GM08714 (cell line): Measurements from ENCODE around the gene PLRG1.

Experiments used
- H3K4me3 ChIP-seq: fragments of 200-500 bp; sonication (Bioruptor generic); 2 replicates; pipeline ENCODE4 v1.5.1; 2014; ENCODE audit warnings: mild to moderate bottlenecking, low read length, inconsistent platforms
- ZNF274 ChIP-seq: IDR thresholded peaks from 2 replicates; pipeline ENCODE4 v1.6.1; 2012; ENCODE audit warnings: mild to moderate bottlenecking, low read depth, low read length

Gene PLRG1

GRCh38 chr4:154560419-154560801 is 10.2 kb upstream of the PLRG1 start:
- no peak for TF ChIP-seq ZNF274

DNA sequence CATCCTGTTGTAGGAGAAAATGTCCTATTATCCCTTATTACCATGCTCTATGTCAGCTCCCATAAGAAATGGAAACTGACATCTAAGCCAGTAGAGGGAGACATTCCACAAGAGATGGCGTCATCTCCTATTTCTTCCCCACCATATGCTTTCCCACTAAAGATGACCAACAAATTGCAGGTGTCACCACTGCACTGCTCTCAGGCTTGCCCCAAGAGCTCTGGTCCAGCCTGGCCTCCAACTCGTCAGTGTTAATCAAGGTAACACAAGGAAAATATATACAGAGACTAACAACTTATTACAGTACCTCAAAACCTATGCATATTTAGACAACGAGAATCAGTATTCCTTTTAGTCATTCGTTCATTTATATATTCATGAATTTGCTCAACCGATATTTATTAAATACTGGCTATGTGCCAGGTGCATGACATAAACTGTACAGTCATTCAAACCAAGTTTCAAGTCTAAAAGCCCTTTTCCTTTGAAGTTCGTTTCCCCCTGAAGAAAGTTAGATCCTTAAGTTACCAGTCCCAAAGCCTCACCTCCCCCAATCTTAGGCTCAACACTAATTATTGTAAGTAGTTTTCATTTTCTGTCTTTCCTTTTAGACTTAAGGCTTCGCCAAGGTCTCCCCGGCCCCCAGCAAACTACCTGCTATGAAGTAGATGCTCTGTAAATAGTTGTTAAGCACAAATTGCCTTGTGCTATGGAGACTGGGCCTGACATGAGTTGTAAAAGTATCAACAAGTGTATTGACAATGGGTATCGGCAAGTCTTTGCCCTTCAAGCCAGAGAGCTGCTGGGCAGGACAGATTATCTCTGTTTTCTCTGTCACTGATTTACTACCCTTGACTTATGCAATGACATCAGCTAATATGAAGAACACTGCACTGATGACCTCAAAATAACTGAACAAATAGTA is 9.6 kb upstream of the PLRG1 start:
- TF ChIP-seq ZNF274: no peak
- H3K4me3 ChIP-seq: no peak overlapping the region

More at GRCh38 chr4:154560419-154560801, 10.2 kb upstream of the PLRG1 start:
- no peak overlapping the region for H3K4me3 ChIP-seq

GRCh38 chr4:154559141-154559493 is 8.9 kb upstream of the PLRG1 start:
- H3K4me3 ChIP-seq: no peak overlapping the region
- no peak for TF ChIP-seq ZNF274

GRCh38 chr4:154551872-154552686 is 1.9 kb upstream of the PLRG1 start:
- no peak overlapping the region for H3K4me3 ChIP-seq

GRCh38 chr4:154545689-154546088 is 4.5 kb downstream of the PLRG1 start:
- no peak overlapping the region for H3K4me3 ChIP-seq
- TF ChIP-seq ZNF274: no peak

More at GRCh38 chr4:154551872-154552686, 1.9 kb upstream of the PLRG1 start:
- TF ChIP-seq ZNF274: no peak

GRCh38 chr4:154542271-154542879 is 7.8 kb downstream of the PLRG1 start:
- no peak for TF ChIP-seq ZNF274

GRCh38 chr4:154534296-154534695 is 15.9 kb downstream of the PLRG1 start:
- no peak for TF ChIP-seq ZNF274
- H3K4me3 ChIP-seq: no peak overlapping the region

More at GRCh38 chr4:154542271-154542879, 7.8 kb downstream of the PLRG1 start:
- no peak overlapping the region for H3K4me3 ChIP-seq

DNA sequence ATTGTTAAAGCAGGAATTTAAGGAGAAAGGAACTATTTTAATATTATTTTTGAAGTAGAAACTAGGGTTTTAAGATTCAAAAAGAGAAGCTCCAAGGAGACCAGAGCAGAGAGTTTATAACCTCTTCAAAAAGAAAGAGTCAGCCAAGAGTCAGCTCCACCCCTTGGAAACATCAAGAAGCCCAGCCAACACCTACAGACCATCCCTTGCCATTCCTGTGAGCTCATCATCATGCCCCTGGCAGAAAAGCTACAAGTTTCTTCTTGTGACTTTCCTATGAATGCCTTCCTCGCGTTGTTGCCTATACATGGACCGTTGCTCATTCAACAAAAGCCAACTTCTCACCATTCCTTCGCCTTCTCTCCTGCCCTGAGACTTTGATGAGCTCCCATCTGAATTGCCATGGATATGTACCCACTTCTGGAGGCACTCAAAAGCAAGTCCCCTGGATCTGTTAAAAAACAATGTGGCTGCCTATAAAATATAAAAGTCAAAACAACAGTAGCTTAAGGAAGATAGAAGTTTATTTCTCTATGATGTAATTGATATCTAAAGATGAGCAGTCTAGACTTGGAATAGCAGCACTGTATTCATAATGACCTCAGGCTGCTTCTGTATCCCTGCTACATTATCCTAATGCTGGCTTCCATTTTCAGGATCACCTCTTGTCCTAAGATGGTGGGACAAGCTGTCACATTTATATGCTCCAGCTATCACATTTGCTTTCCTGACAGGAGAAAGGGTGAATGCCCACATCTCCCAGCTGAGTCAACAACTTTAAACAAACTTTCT is 20.3 kb downstream of the PLRG1 start:
- TF ChIP-seq ZNF274: no peak
- no peak overlapping the region for H3K4me3 ChIP-seq

- no peak overlapping the region for H3K4me3 ChIP-seq
- no peak for TF ChIP-seq ZNF274
Measured at GRCh38 chr4:154528869-154529268, 21.3 kb downstream of the PLRG1 start.

DNA sequence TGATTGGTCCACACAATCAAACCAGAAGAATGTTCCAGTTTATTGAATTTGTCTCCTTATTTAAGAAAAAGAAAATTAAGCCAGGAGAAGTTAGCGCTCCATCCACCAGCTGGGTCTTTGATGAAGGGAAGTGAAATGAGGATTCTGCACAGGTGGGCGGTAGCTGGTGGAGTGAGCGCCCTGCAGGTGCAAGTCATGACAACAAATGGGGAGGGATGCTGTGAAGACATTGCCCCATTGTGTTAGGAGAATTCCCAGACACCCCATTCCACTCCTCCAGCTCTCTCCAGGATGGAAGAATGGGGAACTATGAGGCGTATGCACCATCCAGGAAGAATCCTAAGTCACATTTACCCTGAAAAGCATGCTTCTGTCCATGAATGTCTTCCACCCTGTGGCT is 22.9 kb downstream of the PLRG1 start:
- no peak for TF ChIP-seq ZNF274
- H3K4me3 ChIP-seq: no peak overlapping the region

GRCh38 chr4:154526151-154526550 is 24.0 kb downstream of the PLRG1 start:
- TF ChIP-seq ZNF274: no peak
- H3K4me3 ChIP-seq: no peak overlapping the region

DNA sequence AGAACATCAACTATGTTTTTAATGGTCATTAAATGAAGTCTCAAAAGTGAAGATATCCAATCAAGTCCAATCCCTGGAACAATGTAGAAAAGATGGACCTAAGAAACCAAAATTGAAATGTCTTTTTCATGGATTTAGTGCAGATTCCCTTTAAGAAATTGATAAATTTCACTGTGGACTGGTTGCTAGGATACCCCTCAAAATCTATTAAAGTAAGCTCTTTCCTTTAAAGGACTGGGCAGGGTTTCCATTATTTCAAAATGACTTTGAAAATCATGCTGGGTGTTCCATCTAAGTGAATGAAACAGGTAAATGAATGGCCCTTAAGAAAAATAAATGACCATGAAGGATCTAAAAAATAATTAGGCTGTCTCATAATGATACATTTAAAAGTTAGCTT is 28.6 kb downstream of the PLRG1 start:
- no peak for TF ChIP-seq ZNF274
- H3K4me3 ChIP-seq: no peak overlapping the region

- TF ChIP-seq ZNF274: no peak
Measured at GRCh38 chr4:154519214-154519613, 31.0 kb downstream of the PLRG1 start.

DNA sequence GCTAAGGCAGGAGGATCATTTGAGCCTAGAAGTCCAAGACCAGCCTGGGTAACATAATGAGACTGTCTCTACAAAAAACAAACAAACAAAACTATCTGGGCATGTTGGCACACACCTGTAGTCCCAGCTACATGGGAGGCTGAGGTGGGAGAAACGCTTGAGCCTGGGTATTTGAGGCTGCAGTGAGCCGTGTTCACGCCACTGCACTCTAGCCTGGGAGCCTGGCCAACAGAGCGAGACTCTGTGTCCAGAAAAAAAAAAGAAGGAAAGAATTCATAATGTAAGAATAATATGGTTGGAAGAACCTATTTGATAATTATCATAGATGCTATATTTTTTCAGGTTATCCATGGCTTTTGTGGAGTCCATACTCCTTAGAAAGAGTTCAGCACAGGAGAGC is 32.6 kb downstream of the PLRG1 start:
- no peak overlapping the region for H3K4me3 ChIP-seq
- TF ChIP-seq ZNF274: no peak

More at GRCh38 chr4:154519214-154519613, 31.0 kb downstream of the PLRG1 start:
- no peak overlapping the region for H3K4me3 ChIP-seq
